ENCODE data around the gene HHIPL1.

DNA sequence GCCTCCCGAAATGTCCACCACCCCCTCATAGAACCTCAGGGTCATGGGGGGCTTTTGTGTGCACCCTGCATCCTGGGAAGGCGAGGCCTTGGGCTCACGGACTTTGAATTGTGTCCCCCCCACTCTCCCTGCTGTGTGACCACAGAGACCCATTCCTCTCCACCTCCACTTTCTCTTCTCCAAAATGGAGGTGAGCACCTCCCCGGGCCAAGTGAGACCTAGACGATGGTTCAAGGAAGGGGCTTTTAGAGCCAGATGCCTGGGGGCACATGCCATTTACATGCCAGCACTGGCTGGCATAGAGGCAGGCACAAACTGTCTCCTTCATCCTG lies 72.7 kb downstream of the HHIPL1 start:
- TF ChIP-seq, protein P1, sequence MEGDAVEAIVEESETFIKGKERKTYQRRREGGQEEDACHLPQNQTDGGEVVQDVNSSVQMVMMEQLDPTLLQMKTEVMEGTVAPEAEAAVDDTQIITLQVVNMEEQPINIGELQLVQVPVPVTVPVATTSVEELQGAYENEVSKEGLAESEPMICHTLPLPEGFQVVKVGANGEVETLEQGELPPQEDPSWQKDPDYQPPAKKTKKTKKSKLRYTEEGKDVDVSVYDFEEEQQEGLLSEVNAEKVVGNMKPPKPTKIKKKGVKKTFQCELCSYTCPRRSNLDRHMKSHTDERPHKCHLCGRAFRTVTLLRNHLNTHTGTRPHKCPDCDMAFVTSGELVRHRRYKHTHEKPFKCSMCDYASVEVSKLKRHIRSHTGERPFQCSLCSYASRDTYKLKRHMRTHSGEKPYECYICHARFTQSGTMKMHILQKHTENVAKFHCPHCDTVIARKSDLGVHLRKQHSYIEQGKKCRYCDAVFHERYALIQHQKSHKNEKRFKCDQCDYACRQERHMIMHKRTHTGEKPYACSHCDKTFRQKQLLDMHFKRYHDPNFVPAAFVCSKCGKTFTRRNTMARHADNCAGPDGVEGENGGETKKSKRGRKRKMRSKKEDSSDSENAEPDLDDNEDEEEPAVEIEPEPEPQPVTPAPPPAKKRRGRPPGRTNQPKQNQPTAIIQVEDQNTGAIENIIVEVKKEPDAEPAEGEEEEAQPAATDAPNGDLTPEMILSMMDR (IDR thresholded peaks at IDR 0.05; ENCODE audit: low read depth, low read length): no peak
- TF ChIP-seq EZH2phosphoT487 (IDR thresholded peaks at IDR 0.05; ENCODE audit: low read depth): no peak

Data from OCI-LY3 (cell line).